Measurements from ENCODE around the gene CDC34. TPM values are rescaled to one million over a fixed set of nuclear protein-coding genes. Genes with fewer than 3 reads are reported as not detected.

CDC34 gene
- polyA plus RNA-seq, 2 of the 4 experiments (the other 2 are of a cell fraction): 37.4 to 62.6 TPM

- TF ChIP-seq CTCF (IDR thresholded peaks at IDR 0.05) (no peak), EHMT2 (IDR thresholded peaks at IDR 0.05; ENCODE audit: low read depth) (no peak), HES2 (IDR thresholded peaks at IDR 0.05) (no peak), ZSCAN20 (CRISPR knock-in tag; IDR thresholded peaks at IDR 0.05) (no peak)
These were observed 43.3 kb downstream of the CDC34 start (continued) for GRCh38 chr19:574658-575526.

DNA sequence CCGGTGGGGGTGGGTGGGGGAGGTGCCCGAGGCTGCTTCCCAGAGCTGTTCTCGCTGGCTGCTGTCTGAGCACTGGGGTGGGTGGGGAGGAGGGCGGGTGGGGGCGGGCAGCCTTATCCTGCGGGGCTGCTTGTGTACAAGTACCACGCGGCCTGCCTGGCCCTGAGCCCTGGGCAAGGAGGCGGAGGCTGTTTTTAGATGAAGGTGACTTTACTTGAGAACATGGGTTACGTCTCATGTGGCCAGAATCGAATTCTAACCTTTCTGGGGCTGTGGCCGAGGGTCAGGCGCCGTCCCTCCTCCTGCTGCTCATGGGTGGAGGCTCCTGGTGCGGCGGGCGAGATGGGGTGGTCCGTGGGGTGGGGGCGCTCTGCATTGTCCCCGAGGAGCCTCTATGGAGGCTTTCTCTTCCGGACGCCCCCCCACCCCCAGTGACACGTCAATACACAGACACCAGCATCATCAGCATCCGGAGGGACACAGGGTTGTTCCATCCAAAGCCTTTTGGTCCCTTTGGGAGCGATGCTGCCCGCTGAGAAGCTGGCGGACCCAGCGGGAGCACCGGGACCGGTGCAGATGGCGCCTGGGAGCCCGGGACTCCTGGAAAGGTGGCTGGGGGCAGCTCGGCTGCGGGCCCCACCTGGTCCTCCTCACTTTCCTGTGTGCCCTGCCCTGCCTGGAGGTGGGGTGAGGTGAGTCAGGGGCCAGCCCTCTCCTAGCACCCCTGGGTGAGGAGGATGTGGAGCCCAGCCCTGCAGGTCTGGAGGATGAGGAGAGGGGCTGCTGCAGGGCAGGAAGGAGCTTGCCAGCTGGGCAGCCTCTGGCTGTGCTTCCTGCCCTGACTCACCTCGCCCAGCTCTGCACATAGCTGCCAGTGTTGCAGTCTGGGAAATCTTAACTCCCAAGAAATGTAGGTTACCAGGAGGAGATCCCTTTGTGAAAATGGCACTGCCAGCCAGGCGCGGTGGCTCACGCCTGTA, 44.3 kb downstream of the CDC34 start:
- ATAC-seq (peak; percentile 31 to 41; a peak in 4 of 6 replicates), DNase-seq (ENCODE audit: low read depth in 1 of 2, low spot score in 1 of 2) (no peak), FAIRE-seq (no peak)
- peak overlapping the region; percentile 83 for H3K4me2 ChIP-seq
- peak overlapping the region; percentile 34 for H3K4me3 ChIP-seq
- WGBS (ENCODE audit: missing lambda C conversion rate): 49% methylated on average over 20 of the region's 38 CpGs
- CTCF ChIA-PET: interaction anchor here (1.0 to 2.7 kb wide), 8 partner anchors 9 to 158 kb away, joined by 3 to 31 read pairs (median 6); partner anchors contain the start of gene CDC34
- peaks cover 29% of the 10 kb centered on the region for H3K4me1 ChIP-seq
- TF ChIP-seq PHF8 (IDR thresholded peaks at IDR 0.05; ENCODE audit: borderline replicate concordance, low read depth) (no peak), CEBPB (IDR thresholded peaks at IDR 0.05) (no peak), FOSL2 (IDR thresholded peaks at IDR 0.05) (no peak), FOSL2 (CRISPR knock-in tag; IDR thresholded peaks at IDR 0.05) (no peak), NR3C1 (IDR thresholded peaks at IDR 0.05) (no peak), NPAS2 (CRISPR knock-in tag; IDR thresholded peaks at IDR 0.05; ENCODE audit: borderline replicate concordance) (no peak), RCOR1 (IDR thresholded peaks at IDR 0.05; ENCODE audit: low read depth, low read length) (no peak), RAD21 (conservative IDR thresholded peaks at IDR 0.05 in 1 of 2, IDR thresholded peaks at IDR 0.05 in 1 of 2) (no peak), HOXB13 (CRISPR knock-in tag; IDR thresholded peaks at IDR 0.05; ENCODE audit: low read depth) (no peak), RARB (CRISPR knock-in tag; IDR thresholded peaks at IDR 0.05) (no peak), SREBF2 (IDR thresholded peaks at IDR 0.05) (no peak), BHLHE40 (IDR thresholded peaks at IDR 0.05; ENCODE audit: low read depth, low read length) (no peak), FOSB (CRISPR knock-in tag; IDR thresholded peaks at IDR 0.05) (no peak), ZC3H11A (IDR thresholded peaks at IDR 0.05) (no peak)
- TF ChIP-seq, protein P1, sequence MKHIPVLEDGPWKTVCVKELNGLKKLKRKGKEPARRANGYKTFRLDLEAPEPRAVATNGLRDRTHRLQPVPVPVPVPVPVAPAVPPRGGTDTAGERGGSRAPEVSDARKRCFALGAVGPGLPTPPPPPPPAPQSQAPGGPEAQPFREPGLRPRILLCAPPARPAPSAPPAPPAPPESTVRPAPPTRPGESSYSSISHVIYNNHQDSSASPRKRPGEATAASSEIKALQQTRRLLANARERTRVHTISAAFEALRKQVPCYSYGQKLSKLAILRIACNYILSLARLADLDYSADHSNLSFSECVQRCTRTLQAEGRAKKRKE (CRISPR knock-in tag; IDR thresholded peaks at IDR 0.05; ENCODE audit: low read depth): no peak
- TF ChIP-seq, protein P2, sequence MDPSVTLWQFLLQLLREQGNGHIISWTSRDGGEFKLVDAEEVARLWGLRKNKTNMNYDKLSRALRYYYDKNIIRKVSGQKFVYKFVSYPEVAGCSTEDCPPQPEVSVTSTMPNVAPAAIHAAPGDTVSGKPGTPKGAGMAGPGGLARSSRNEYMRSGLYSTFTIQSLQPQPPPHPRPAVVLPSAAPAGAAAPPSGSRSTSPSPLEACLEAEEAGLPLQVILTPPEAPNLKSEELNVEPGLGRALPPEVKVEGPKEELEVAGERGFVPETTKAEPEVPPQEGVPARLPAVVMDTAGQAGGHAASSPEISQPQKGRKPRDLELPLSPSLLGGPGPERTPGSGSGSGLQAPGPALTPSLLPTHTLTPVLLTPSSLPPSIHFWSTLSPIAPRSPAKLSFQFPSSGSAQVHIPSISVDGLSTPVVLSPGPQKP (IDR thresholded peaks at IDR 0.05; ENCODE audit: low read depth, low read length): no peak
- TF ChIP-seq, protein P3, sequence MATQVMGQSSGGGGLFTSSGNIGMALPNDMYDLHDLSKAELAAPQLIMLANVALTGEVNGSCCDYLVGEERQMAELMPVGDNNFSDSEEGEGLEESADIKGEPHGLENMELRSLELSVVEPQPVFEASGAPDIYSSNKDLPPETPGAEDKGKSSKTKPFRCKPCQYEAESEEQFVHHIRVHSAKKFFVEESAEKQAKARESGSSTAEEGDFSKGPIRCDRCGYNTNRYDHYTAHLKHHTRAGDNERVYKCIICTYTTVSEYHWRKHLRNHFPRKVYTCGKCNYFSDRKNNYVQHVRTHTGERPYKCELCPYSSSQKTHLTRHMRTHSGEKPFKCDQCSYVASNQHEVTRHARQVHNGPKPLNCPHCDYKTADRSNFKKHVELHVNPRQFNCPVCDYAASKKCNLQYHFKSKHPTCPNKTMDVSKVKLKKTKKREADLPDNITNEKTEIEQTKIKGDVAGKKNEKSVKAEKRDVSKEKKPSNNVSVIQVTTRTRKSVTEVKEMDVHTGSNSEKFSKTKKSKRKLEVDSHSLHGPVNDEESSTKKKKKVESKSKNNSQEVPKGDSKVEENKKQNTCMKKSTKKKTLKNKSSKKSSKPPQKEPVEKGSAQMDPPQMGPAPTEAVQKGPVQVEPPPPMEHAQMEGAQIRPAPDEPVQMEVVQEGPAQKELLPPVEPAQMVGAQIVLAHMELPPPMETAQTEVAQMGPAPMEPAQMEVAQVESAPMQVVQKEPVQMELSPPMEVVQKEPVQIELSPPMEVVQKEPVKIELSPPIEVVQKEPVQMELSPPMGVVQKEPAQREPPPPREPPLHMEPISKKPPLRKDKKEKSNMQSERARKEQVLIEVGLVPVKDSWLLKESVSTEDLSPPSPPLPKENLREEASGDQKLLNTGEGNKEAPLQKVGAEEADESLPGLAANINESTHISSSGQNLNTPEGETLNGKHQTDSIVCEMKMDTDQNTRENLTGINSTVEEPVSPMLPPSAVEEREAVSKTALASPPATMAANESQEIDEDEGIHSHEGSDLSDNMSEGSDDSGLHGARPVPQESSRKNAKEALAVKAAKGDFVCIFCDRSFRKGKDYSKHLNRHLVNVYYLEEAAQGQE (IDR thresholded peaks at IDR 0.05): no peak
- POLR2A ChIA-PET: interaction anchor here (0.8 to 1.5 kb wide), 3 partner anchors 10 to 57 kb away, joined by 3 to 7 read pairs (median 6); no protein-coding TSS in a partner anchor
- peak overlapping the region; percentile 49 to 100; a peak in 5 of 6 replicates for H3K27ac ChIP-seq
- H3K9me3 ChIP-seq: no peaks in the 10 kb centered on the region
